ENCODE data around the gene BMPER.

DNA sequence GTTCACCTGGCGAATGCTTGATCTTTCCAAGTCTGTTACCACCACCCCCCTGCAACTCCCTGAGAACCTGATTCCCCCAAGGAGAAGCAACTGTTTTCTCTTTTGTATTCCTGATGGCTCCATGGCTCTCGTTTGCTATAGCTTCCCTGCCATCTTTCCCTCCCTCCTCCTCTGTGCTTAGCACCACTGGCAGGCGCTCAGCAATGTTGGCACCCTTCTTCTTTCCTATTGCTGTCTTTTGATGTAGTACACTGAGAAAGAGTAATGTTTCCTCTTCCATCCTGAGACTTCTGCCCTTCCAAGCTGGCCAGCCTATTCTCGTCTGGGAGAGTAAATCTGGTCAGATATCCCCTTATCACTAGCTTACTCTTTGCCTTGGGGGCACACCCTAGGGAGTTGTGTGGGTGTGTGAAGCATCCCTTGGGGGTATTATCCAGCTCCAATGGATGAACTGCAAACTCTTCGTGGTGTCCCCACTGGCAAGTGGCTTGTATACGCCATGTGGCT is 74.0 kb downstream of the BMPER start:
- TF ChIP-seq, protein P1, sequence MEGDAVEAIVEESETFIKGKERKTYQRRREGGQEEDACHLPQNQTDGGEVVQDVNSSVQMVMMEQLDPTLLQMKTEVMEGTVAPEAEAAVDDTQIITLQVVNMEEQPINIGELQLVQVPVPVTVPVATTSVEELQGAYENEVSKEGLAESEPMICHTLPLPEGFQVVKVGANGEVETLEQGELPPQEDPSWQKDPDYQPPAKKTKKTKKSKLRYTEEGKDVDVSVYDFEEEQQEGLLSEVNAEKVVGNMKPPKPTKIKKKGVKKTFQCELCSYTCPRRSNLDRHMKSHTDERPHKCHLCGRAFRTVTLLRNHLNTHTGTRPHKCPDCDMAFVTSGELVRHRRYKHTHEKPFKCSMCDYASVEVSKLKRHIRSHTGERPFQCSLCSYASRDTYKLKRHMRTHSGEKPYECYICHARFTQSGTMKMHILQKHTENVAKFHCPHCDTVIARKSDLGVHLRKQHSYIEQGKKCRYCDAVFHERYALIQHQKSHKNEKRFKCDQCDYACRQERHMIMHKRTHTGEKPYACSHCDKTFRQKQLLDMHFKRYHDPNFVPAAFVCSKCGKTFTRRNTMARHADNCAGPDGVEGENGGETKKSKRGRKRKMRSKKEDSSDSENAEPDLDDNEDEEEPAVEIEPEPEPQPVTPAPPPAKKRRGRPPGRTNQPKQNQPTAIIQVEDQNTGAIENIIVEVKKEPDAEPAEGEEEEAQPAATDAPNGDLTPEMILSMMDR (IDR thresholded peaks at IDR 0.05), result no peak
- TF ChIP-seq POLR2A (IDR thresholded peaks at IDR 0.05), result no peak

Data from vagina (tissue), 2 donors.